NT2/D1 (cell line): ENCODE results near the gene EPHA6.

Experiments
- SUZ12 ChIP-seq: IDR thresholded peaks from 2 replicates; pipeline ENCODE4 v1.6.1; 2011; ENCODE audit not compliant: insufficient read length, insufficient read depth; ENCODE audit errors: extremely low read depth
- YY1 ChIP-seq: IDR thresholded peaks from 2 replicates; pipeline ENCODE4 v1.6.1; 2011; ENCODE audit not compliant: insufficient read length, insufficient read depth
- ZNF274 ChIP-seq: IDR thresholded peaks from 2 replicates; pipeline ENCODE4 v1.6.1; 2011; ENCODE audit warnings: mild to moderate bottlenecking, low read depth, low read length

DNA sequence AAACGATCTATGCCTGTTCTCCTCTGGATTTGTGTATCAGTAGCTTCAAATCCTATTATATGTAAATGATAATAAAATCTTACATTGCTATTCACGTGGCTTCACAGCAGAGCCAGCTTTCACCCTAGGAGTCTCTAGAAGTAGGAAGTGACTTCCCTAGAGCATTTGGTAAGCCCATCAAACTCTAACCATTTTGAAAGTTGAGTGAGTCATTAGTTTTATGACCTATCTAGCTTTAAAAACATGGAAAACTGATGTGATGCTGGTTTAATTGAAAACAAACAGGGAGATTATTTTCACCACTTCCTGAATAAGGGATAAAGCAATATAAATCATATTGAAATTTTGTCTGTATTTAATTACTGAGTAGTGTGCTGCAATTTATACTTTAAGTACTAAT lies 275.2 kb downstream of the EPHA6 start:
- TF ChIP-seq ZNF274 (no peak), YY1 (no peak), SUZ12 (no peak)
